OCI-LY7 (cell line): Measurements from ENCODE around the gene CFAP100.

Experiments used
- CTCF ChIP-seq: fragments of 200-600 bp; sonication (generic); conservative IDR thresholded peaks from 2 replicates; pipeline ENCODE4 v1.5.1; 2014; ENCODE audit warnings: mild to moderate bottlenecking, antibody characterized with exemption, low read length, moderate library complexity, mixed read lengths
- EZH2phosphoT487 ChIP-seq: fragments of 200-600 bp; sonication (generic); IDR thresholded peaks from 2 replicates; pipeline ENCODE4 v1.6.1; 2018; ENCODE audit warnings: low read depth, borderline replicate concordance, mild to moderate bottlenecking, mixed run types, antibody characterized with exemption, low read length, moderate library complexity, mixed read lengths

GRCh38 chr3:126464494-126464893, 69.8 kb downstream of the CFAP100 start:
- TF ChIP-seq CTCF, result no peak
- no peak for TF ChIP-seq EZH2phosphoT487
